Neural cell (in vitro differentiated cells): ENCODE data around the gene SSC5D. TPM values are rescaled to one million over a fixed set of nuclear protein-coding genes. Genes with fewer than 3 reads are reported as not detected.

Experiments used
- polyA plus RNA-seq: library from polyadenylated mRNA; depleted of rRNA; stranded (reverse); fragments of >200 nt; gene quantifications from 2 replicates; pipeline ENCODE4 v1.2.3, GENCODE V29; 2014

Gene SSC5D
- polyA plus RNA-seq, 1 donor from 2014 or later: 0.45 TPM

Other genes with a start within 250 kb of the SSC5D start
- 20.0 and 33.0 TPM in 2 replicates for gene PPP6R1, start 229.4 kb upstream of the SSC5D start, polyA plus RNA-seq
- 61.1 and 86.8 TPM in 2 replicates for gene HSPBP1, start 208.3 kb upstream of the SSC5D start, polyA plus RNA-seq
- gene BRSK1, start 204.4 kb upstream of the SSC5D start, polyA plus RNA-seq: 213 and 244 TPM in 2 replicates
- not detected in 2 replicates for gene TMEM150B, start 163.1 kb upstream of the SSC5D start, polyA plus RNA-seq
- 50.9 and 72.1 TPM in 2 replicates for gene KMT5C, start 148.6 kb upstream of the SSC5D start, polyA plus RNA-seq
- gene COX6B2, start 133.7 kb upstream of the SSC5D start, polyA plus RNA-seq: 0.17 TPM in 1 of 2 replicates, not detected in the other
- not detected in 2 replicates for gene GARIN5B, start 125.2 kb upstream of the SSC5D start, polyA plus RNA-seq
- gene IL11, start 118.0 kb upstream of the SSC5D start, polyA plus RNA-seq: 0.62 and 1.7 TPM in 2 replicates
- not detected in 2 replicates for gene TMEM190, start 111.6 kb upstream of the SSC5D start, polyA plus RNA-seq
- gene TMEM238, start 104.1 kb upstream of the SSC5D start, polyA plus RNA-seq: not detected in 2 replicates
- gene RPL28, start 102.5 kb upstream of the SSC5D start, polyA plus RNA-seq: 135 and 195 TPM in 2 replicates
- gene UBE2S, start 80.6 kb upstream of the SSC5D start, polyA plus RNA-seq: 119 and 188 TPM in 2 replicates
- 4.5 and 7.1 TPM in 2 replicates for gene SHISA7, start 45.1 kb upstream of the SSC5D start, polyA plus RNA-seq
- gene ISOC2, start 26.8 kb upstream of the SSC5D start, polyA plus RNA-seq: 47.7 and 48.1 TPM in 2 replicates
- 0.19 and 3.0 TPM in 2 replicates for gene C19orf85, start 23.7 kb upstream of the SSC5D start, polyA plus RNA-seq
- 0.37 and 0.68 TPM in 2 replicates for gene ZNF628, start 11.8 kb upstream of the SSC5D start, polyA plus RNA-seq
- gene NAT14, start 3.2 kb upstream of the SSC5D start, polyA plus RNA-seq: 129 and 145 TPM in 2 replicates
- not detected in 2 replicates for gene SBK2, start 48.7 kb downstream of the SSC5D start, polyA plus RNA-seq
- gene SBK3, start 57.1 kb downstream of the SSC5D start, polyA plus RNA-seq: not detected in 2 replicates
- gene ZNF579, start 92.4 kb downstream of the SSC5D start, polyA plus RNA-seq: 7.4 and 10.8 TPM in 2 replicates
- gene FIZ1, start 111.1 kb downstream of the SSC5D start, polyA plus RNA-seq: 5.1 and 7.4 TPM in 2 replicates
- gene ZNF524, start 111.9 kb downstream of the SSC5D start, polyA plus RNA-seq: 3.2 and 3.9 TPM in 2 replicates
- 1.7 and 2.1 TPM in 2 replicates for gene ZNF865, start 117.2 kb downstream of the SSC5D start, polyA plus RNA-seq
- 10.3 and 10.7 TPM in 2 replicates for gene ZNF784, start 136.1 kb downstream of the SSC5D start, polyA plus RNA-seq
- gene ZNF580, start 152.6 kb downstream of the SSC5D start, polyA plus RNA-seq: 11.7 and 17.3 TPM in 2 replicates
- 14.8 and 15.3 TPM in 2 replicates for gene ZNF581, start 155.2 kb downstream of the SSC5D start, polyA plus RNA-seq
- gene CCDC106, start 159.8 kb downstream of the SSC5D start, polyA plus RNA-seq: 33.8 and 40.7 TPM in 2 replicates
- 129 and 158 TPM in 2 replicates for gene U2AF2, start 166.6 kb downstream of the SSC5D start, polyA plus RNA-seq
- 21.0 and 23.6 TPM in 2 replicates for gene EPN1, start 186.8 kb downstream of the SSC5D start, polyA plus RNA-seq
- gene NLRP9, start 250.0 kb downstream of the SSC5D start, polyA plus RNA-seq: not detected in 2 replicates